ENCODE results near the gene UPK3A.

GRCh38 chr22:45335021-45335818 lies 50.5 kb downstream of the UPK3A start:
- TF ChIP-seq POLR2AphosphoS5 (IDR thresholded peaks at IDR 0.05) (no peak), CTCF (IDR thresholded peaks at IDR 0.05) (peak in 1 of 2 donors; percentile 9)
